HT1080 (cell line): ENCODE data around the gene TFDP2. TPM values are rescaled to one million over a fixed set of nuclear protein-coding genes. Genes with fewer than 3 reads are reported as not detected.

Source experiments
- DNase-seq: peaks from one replicate; pipeline ENCODE4 v3.0.0-alpha.2; 2015; ENCODE audit warnings: low read depth
- total RNA-seq: library from RNA; depleted of rRNA; stranded (reverse); fragments of >200 nt; shearing (Covaris generic); gene quantifications from 2 replicates; pipeline ENCODE4 v1.2.3, GENCODE V29; 2014

The TFDP2 gene
- total RNA-seq, 1 experiment from 2014 or later, result 87.7 TPM

GRCh38 chr3:142127941-142128658 is 21.2 kb downstream of the TFDP2 start:
- DNase-seq, result no peak

GRCh38 chr3:142124243-142124642 is 25.1 kb downstream of the TFDP2 start:
- DNase-seq, result no peak

GRCh38 chr3:142120707-142121106 is 28.6 kb downstream of the TFDP2 start:
- DNase-seq, result no peak

GRCh38 chr3:142118911-142119310 is 30.4 kb downstream of the TFDP2 start:
- DNase-seq, result no peak

GRCh38 chr3:142117056-142117851 is 32.1 kb downstream of the TFDP2 start:
- DNase-seq, result peak; percentile 88

- no peak for DNase-seq
Measured at GRCh38 chr3:142115867-142116668, 33.3 kb downstream of the TFDP2 start.

- no peak for DNase-seq
Measured at GRCh38 chr3:142112601-142113000, 36.7 kb downstream of the TFDP2 start.

GRCh38 chr3:142106548-142106947 is 42.8 kb downstream of the TFDP2 start:
- no peak for DNase-seq

GRCh38 chr3:142105991-142106390 is 43.4 kb downstream of the TFDP2 start:
- no peak for DNase-seq

GRCh38 chr3:142104763-142105162 is 44.6 kb downstream of the TFDP2 start:
- DNase-seq, result no peak

- DNase-seq, result peak; percentile 53
Measured at GRCh38 chr3:142098964-142099363, 50.4 kb downstream of the TFDP2 start.

GRCh38 chr3:142097099-142097843 is 52.1 kb downstream of the TFDP2 start:
- DNase-seq, result no peak

- no peak for DNase-seq
Measured at GRCh38 chr3:142095841-142096240, 53.5 kb downstream of the TFDP2 start.

GRCh38 chr3:142088925-142089324 is 60.4 kb downstream of the TFDP2 start:
- DNase-seq, result peak; percentile 12

GRCh38 chr3:142088522-142088921 is 60.8 kb downstream of the TFDP2 start:
- DNase-seq, result peak; percentile 70

- DNase-seq, result peak; percentile 77
Measured at GRCh38 chr3:142087676-142088075, 61.7 kb downstream of the TFDP2 start.

GRCh38 chr3:142086581-142087090 is 62.7 kb downstream of the TFDP2 start:
- DNase-seq, result no peak

- DNase-seq, result no peak
Measured at GRCh38 chr3:142081178-142081577, 68.2 kb downstream of the TFDP2 start.

GRCh38 chr3:142077859-142078500 is 71.4 kb downstream of the TFDP2 start:
- DNase-seq, result no peak

- no peak for DNase-seq
Measured at GRCh38 chr3:142077155-142077858, 72.0 kb downstream of the TFDP2 start.
